Nephron progenitor cell (in vitro differentiated cells): ENCODE data around the gene SEPSECS.

Experiments used
- DNase-seq: peaks from one replicate; pipeline ENCODE4 v3.0.0; 2021
- H3K27ac Mint-ChIP-seq: 2 replicates; pipeline ENCODE4 v1.8.0; 2021; ENCODE audit warnings: mild to moderate bottlenecking, moderate library complexity, mixed read lengths
- H3K27me3 Mint-ChIP-seq: 2 replicates; pipeline ENCODE4 v1.8.0; 2021; ENCODE audit warnings: mild to moderate bottlenecking, low read depth, mixed read lengths; ENCODE audit not compliant: poor library complexity
- H3K36me3 Mint-ChIP-seq: 2 replicates; pipeline ENCODE4 v1.8.0; 2021; ENCODE audit warnings: low read depth, mixed read lengths
- H3K4me1 Mint-ChIP-seq: 2 replicates; pipeline ENCODE4 v1.8.0; 2021; ENCODE audit warnings: mixed read lengths
- H3K4me3 Mint-ChIP-seq: 2 replicates; pipeline ENCODE4 v1.8.0; 2021; ENCODE audit warnings: mild to moderate bottlenecking, moderate library complexity, mixed read lengths
- H3K9me3 Mint-ChIP-seq: 2 replicates; pipeline ENCODE4 v1.8.0; 2021; ENCODE audit warnings: mild to moderate bottlenecking, moderate library complexity, mixed read lengths
- TF ChIP-seq, protein P1 (sequence below): fragments of 200-600 bp; sonication (generic); IDR thresholded peaks from 2 replicates; pipeline ENCODE4 v1.5.0; 2021; ENCODE audit warnings: antibody characterized with exemption

SEPSECS gene

DNA sequence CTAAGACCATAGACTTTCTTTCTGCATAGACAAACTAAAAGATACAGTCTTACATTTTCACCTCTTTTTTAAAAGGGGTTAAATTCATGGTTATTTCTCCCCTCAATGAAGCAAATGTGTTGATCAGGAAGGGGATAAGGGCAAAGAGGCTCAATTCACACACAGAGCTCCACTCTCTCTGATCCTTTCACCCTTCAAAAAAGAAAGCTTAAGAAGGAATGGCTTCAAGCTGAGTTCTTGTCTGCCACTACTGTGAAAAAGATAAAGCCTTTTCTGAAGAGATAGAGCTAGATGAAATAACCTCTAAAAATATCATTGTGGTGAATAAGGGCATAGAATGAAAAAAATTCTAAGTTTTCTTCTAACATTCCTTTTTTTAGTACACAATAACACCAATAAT lies 28.3 kb downstream of the SEPSECS start:
- TF ChIP-seq, protein P1, sequence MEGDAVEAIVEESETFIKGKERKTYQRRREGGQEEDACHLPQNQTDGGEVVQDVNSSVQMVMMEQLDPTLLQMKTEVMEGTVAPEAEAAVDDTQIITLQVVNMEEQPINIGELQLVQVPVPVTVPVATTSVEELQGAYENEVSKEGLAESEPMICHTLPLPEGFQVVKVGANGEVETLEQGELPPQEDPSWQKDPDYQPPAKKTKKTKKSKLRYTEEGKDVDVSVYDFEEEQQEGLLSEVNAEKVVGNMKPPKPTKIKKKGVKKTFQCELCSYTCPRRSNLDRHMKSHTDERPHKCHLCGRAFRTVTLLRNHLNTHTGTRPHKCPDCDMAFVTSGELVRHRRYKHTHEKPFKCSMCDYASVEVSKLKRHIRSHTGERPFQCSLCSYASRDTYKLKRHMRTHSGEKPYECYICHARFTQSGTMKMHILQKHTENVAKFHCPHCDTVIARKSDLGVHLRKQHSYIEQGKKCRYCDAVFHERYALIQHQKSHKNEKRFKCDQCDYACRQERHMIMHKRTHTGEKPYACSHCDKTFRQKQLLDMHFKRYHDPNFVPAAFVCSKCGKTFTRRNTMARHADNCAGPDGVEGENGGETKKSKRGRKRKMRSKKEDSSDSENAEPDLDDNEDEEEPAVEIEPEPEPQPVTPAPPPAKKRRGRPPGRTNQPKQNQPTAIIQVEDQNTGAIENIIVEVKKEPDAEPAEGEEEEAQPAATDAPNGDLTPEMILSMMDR = no peak
- peaks cover 24% of the 10 kb centered on the region for H3K9me3 Mint-ChIP-seq
- no peak for DNase-seq
- peaks cover 29% of the 10 kb centered on the region for H3K36me3 Mint-ChIP-seq
- H3K27ac Mint-ChIP-seq = no peak overlapping the region
- no peak overlapping the region for H3K4me3 Mint-ChIP-seq
- no peaks in the 10 kb centered on the region for H3K27me3 Mint-ChIP-seq
- H3K4me1 Mint-ChIP-seq = peaks cover 10% of the 10 kb centered on the region

DNA sequence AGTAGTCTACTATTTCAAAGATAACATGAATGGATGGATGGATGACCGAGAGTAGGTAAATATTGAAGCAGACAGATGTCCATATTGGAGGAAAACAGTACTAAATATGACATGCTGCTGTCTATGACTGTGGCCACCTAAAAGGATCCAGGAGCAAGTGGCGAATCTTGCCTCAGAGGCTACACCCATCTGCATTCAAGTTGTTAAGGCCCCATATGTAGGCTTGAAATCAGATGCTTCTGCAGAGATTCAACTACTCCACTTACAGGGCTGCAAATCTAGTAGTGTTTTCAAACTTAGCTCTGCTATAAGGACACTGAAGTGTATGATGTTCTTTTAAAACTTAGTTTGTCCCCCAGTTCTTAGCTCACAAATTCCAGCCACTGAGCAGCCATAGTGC lies 28.9 kb downstream of the SEPSECS start:
- TF ChIP-seq, protein P1 = no peak
- peaks cover 19% of the 10 kb centered on the region for H3K9me3 Mint-ChIP-seq
- H3K4me1 Mint-ChIP-seq = peaks cover 10% of the 10 kb centered on the region
- no peak for DNase-seq
- H3K36me3 Mint-ChIP-seq = peaks cover 23% of the 10 kb centered on the region
- no peak overlapping the region for H3K27ac Mint-ChIP-seq
- H3K4me3 Mint-ChIP-seq = no peak overlapping the region
- H3K27me3 Mint-ChIP-seq = no peaks in the 10 kb centered on the region

DNA sequence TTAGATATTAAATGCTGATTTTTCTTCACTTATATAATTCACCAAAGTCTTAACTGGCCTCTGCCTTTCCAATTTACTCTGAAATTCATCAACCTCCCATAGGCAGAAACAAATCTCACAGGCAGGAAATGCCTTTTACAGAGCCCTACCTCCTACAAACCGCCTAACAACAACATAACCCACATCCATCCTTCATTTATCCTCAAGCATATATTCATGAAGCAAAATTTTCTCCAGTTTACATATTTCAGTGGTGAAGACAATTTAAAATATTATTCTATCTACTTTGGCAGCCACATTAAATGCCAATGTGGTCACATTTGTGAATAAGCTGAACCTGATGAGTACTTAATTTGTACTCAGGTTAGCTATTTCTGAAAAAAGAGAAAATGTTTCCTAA lies 30.3 kb downstream of the SEPSECS start:
- no peak for DNase-seq
- no peak overlapping the region for H3K27ac Mint-ChIP-seq
- H3K9me3 Mint-ChIP-seq = peaks cover 4% of the 10 kb centered on the region
- peaks cover 10% of the 10 kb centered on the region for H3K4me1 Mint-ChIP-seq
- H3K27me3 Mint-ChIP-seq = no peaks in the 10 kb centered on the region
- TF ChIP-seq, protein P1 = no peak
- H3K4me3 Mint-ChIP-seq = no peak overlapping the region
- H3K36me3 Mint-ChIP-seq = peaks cover 9% of the 10 kb centered on the region

DNA sequence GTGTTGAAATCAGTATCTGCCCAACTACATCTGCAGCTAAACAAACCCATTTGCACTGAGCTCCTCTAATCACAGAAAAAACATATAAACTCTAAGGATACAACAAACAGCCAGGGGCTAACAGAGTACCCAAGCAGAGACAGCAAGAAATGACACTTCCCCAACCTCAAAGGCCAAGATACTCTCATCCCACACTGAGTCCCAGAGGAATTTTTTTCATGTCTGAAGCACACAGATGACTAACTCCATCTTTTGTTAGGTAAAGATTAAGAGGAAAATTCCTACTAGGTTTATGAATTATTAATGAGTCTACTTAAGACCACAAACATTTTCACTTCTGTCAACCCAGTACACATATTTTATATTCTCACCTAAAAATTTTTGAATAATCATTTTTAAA lies 31.6 kb downstream of the SEPSECS start:
- Mint-ChIP-seq H3K4me1 (peaks cover 10% of the 10 kb centered on the region), H3K9me3 (no peaks in the 10 kb centered on the region), H3K36me3 (peaks cover 4% of the 10 kb centered on the region), H3K27ac (no peak overlapping the region), H3K27me3 (no peaks in the 10 kb centered on the region), H3K4me3 (no peak overlapping the region)
- no peak for DNase-seq
- TF ChIP-seq, protein P1 = no peak

DNA sequence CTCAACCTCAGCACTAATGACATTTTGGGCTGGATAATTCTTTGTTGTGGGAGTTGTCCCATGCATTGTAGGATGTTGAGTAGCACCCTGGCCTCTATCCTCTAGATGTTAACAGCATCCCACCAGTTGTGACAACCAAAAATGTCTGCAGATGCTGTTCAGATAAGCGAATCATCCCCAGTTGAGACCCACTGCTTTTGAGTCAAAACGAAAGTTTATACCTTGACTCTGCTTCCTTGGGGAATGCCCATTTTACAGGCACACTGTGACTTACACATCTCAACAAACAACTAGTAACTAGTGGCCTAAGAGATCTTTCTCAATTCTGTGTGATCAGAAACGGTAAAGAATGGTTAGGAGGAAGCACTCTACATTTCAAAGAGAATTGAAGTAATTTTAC lies 37.0 kb downstream of the SEPSECS start:
- no peak for DNase-seq
- no peak overlapping the region for H3K27ac Mint-ChIP-seq
- H3K27me3 Mint-ChIP-seq = no peaks in the 10 kb centered on the region
- no peaks in the 10 kb centered on the region for H3K9me3 Mint-ChIP-seq
- TF ChIP-seq, protein P1 = no peak
- no peak overlapping the region for H3K4me3 Mint-ChIP-seq
- H3K36me3 Mint-ChIP-seq = peaks cover 4% of the 10 kb centered on the region
- H3K4me1 Mint-ChIP-seq = no peaks in the 10 kb centered on the region

DNA sequence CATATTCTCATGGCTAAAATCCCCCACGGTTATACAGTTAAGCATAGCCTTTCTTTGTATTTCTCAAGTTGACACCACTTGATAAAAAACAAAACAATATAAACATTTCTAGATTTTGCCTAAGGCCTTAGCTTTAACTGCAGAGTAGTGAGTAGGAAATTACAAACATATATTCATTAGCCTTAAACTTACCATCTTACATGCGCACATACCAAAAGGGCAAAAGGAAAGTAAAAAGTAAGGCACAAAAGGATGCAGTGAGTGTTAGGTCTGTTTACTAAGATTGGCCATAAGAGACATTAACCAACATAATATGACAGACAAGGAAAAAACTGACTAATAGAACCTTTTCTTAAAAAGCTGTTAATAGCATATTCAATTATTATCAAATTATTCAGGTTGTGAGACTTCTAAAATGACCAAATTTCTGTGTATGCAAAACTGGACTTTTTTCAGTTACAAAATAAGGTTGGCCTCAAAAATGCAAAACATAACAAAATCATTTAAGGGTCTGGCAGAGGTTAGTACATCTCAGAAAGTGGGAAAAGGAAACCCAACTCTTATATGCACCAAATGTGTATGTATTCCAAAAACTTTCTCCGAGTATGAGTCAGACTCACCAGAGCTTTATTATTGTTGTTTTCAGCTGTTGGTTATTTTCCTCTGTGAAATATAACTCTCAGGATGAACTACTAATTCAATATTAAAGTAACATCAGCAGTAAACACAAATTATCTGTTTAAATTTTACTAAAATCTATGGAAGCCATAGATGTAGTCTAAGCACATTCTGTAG lies 39.9 kb downstream of the SEPSECS start:
- Mint-ChIP-seq H3K4me3 (no peak overlapping the region), H3K4me1 (no peaks in the 10 kb centered on the region), H3K27ac (no peak overlapping the region), H3K36me3 (peaks cover 4% of the 10 kb centered on the region), H3K27me3 (peaks cover 3% of the 10 kb centered on the region), H3K9me3 (no peaks in the 10 kb centered on the region)
- no peak for DNase-seq
- TF ChIP-seq, protein P1 = no peak
